Sigmoid colon (tissue), 7 donors: Measurements from ENCODE around the gene DAGLB. TPM values are rescaled to one million over a fixed set of nuclear protein-coding genes. Genes with fewer than 3 reads are reported as not detected.
"Not testable (repeated sequence)": the region's sequence is repeated elsewhere in the genome, so short reads cannot be mapped to it uniquely, and the experiment has no call there.

Source experiments
- DNase-seq: peaks from one replicate; pipeline ENCODE4 v3.0.0-alpha.2; 2019
- H3K27ac ChIP-seq, 4 donors: fragments of 200-600 bp; sonication (generic); one replicate each; pipeline ENCODE4 v1.5.1; 2016 to 2019; ENCODE audit warnings: mild to moderate bottlenecking in 1 of 4
- H3K27me3 ChIP-seq, 3 donors: fragments of 200-600 bp; sonication (generic); one replicate each; pipeline ENCODE4 v1.5.1; 2019; ENCODE audit warnings: mild to moderate bottlenecking in 1 of 3
- H3K36me3 ChIP-seq, 4 donors: fragments of 200-600 bp; sonication (generic); one replicate each; pipeline ENCODE4 v1.5.1; 2016 to 2019
- H3K4me1 ChIP-seq, 4 donors: fragments of 200-600 bp; sonication (generic); one replicate each; pipeline ENCODE4 v1.5.1; 2017 to 2019
- H3K4me3 ChIP-seq, 4 donors: fragments of 200-600 bp; sonication (generic); one replicate each; pipeline ENCODE4 v1.5.1; 2017 to 2019; ENCODE audit warnings: mild to moderate bottlenecking in 2 of 4, moderate library complexity in 1 of 4
- H3K9me3 ChIP-seq, 4 donors: fragments of 200-600 bp in 3 of 4; sonication (generic) in 3 of 4; one replicate each; pipeline versions ENCODE4 v1.5.1 to v1.6.1; 2013 to 2019
- EP300 ChIP-seq, 4 donors: sonication (generic); formaldehyde crosslinking; IDR thresholded peaks; one replicate each; pipeline ENCODE4 v1.6.1; 2017; ENCODE audit warnings: antibody characterized with exemption in 4 of 4
- POLR2A ChIP-seq, 2 donors: fragments of 450-650 bp; IDR thresholded peaks; one replicate each; pipeline ENCODE4 v1.6.1; 2016; ENCODE audit warnings: antibody characterized with exemption in 2 of 2, mild to moderate bottlenecking in 2 of 2, moderate library complexity in 2 of 2
- POLR2AphosphoS5 ChIP-seq, 4 donors: sonication (generic); formaldehyde crosslinking; IDR thresholded peaks; one replicate each; pipeline ENCODE4 v1.6.1; 2017; ENCODE audit warnings: antibody characterized with exemption in 4 of 4
- WGBS, 2 donors: extraction: QIAGEN DNeasy Blood & Tissue Kit; methylation state at CpG; one replicate each; pipeline ENCODE4 v1.1.7; 2013; 5-methylcytosine and 5-hydroxymethylcytosine counted together
- intact Hi-C: fragments of 100-400 bp; cut with DNase I; formaldehyde crosslinking; loops from one replicate; pipeline ENCODE4 v1.15.1; 2023
- polyA plus RNA-seq, 3 donors: library from polyadenylated mRNA; stranded (reverse); fragments of 200-250 nt; gene quantifications; one replicate each; pipeline ENCODE4 v1.2.3, GENCODE V29; 2013
- total RNA-seq, 4 donors: library from RNA; depleted of rRNA; stranded (reverse); fragments of >200 nt; gene quantifications; one replicate each; pipeline ENCODE4 v1.1.0, GENCODE V29; 2016
- TF ChIP-seq, protein P1 (sequence below), 4 experiments: fragments of 450-650 bp in 3 of 4; fragments of 200-600 bp in 1 of 4; IDR thresholded peaks; one replicate each; pipeline ENCODE4 v1.5.1; 2016 to 2019; ENCODE audit warnings: antibody characterized with exemption in 4 of 4, mild to moderate bottlenecking in 3 of 4, moderate library complexity in 2 of 4
- donor health status: healthy with polysubstance abuse.
- donor health status: Bipolar disorder and iron deficiency.
- donor health status: healthy.

DAGLB gene
- total and polyA plus RNA-seq, 7 donors: 3.0 to 11.7 (median 7.7) TPM

DNA sequence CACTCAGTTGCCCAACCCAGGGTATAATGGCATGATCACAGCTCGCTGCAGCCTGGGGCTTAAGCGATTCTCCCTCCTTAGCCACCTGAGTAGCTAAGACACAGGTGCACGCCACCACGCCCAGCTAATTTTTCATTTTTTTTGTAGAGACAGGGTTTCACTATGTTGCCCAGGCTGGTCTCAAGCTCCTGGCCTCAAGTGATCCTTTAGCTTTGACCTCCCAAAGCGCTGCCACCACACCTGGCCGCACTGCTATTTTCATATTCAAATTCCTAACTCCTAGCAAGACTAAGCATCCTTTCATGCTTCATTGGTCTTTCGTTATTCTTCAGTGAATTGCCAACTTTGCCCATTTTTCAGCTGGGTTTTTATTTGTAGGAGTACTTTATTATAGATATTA is 30.4 kb upstream of the DAGLB start:
- 92 to 93% methylated on average over 7 of the region's 7 CpGs for WGBS, 2 donors
- intact Hi-C loops: no loop called here
- TF ChIP-seq EP300 (IDR thresholded peaks at IDR 0.05): no peak
- TF ChIP-seq POLR2A (IDR thresholded peaks at IDR 0.05): no peak
- TF ChIP-seq POLR2AphosphoS5 (IDR thresholded peaks at IDR 0.05): no peak
- TF ChIP-seq, protein P1, sequence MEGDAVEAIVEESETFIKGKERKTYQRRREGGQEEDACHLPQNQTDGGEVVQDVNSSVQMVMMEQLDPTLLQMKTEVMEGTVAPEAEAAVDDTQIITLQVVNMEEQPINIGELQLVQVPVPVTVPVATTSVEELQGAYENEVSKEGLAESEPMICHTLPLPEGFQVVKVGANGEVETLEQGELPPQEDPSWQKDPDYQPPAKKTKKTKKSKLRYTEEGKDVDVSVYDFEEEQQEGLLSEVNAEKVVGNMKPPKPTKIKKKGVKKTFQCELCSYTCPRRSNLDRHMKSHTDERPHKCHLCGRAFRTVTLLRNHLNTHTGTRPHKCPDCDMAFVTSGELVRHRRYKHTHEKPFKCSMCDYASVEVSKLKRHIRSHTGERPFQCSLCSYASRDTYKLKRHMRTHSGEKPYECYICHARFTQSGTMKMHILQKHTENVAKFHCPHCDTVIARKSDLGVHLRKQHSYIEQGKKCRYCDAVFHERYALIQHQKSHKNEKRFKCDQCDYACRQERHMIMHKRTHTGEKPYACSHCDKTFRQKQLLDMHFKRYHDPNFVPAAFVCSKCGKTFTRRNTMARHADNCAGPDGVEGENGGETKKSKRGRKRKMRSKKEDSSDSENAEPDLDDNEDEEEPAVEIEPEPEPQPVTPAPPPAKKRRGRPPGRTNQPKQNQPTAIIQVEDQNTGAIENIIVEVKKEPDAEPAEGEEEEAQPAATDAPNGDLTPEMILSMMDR (IDR thresholded peaks at IDR 0.05): no peak
- Histone ChIP-seq H3K27ac (no peak overlapping the region), H3K4me3 (no peak overlapping the region), H3K4me1 (peaks cover 0 to 71% (median 39%) of the 10 kb centered on the region in 4 donors), H3K27me3 (no peaks in the 10 kb centered on the region), H3K36me3 (peaks cover 0 to 13% (median 0%) of the 10 kb centered on the region in 4 donors), H3K9me3 (no peaks in the 10 kb centered on the region)
- no peak for DNase-seq

- Histone ChIP-seq H3K36me3 (peaks cover 0 to 22% (median under 1%) of the 10 kb centered on the region in 4 donors), H3K27ac (no peak overlapping the region), H3K27me3 (no peaks in the 10 kb centered on the region), H3K9me3 (no peaks in the 10 kb centered on the region), H3K4me3 (no peak overlapping the region), H3K4me1 (peaks cover 0 to 62% (median 32%) of the 10 kb centered on the region in 4 donors)
- WGBS, 2 donors: 43 to 74% methylated on average over 1 of the region's 1 CpG
- no peak for DNase-seq
- intact Hi-C loops: no loop called here
- TF ChIP-seq, protein P1 (IDR thresholded peaks at IDR 0.05): no peak
- TF ChIP-seq POLR2A (IDR thresholded peaks at IDR 0.05): no peak
- no peak for TF ChIP-seq POLR2AphosphoS5 (IDR thresholded peaks at IDR 0.05)
- TF ChIP-seq EP300 (IDR thresholded peaks at IDR 0.05): no peak
Observed at GRCh38 chr7:6477318-6477660, 29.5 kb upstream of the DAGLB start.

DNA sequence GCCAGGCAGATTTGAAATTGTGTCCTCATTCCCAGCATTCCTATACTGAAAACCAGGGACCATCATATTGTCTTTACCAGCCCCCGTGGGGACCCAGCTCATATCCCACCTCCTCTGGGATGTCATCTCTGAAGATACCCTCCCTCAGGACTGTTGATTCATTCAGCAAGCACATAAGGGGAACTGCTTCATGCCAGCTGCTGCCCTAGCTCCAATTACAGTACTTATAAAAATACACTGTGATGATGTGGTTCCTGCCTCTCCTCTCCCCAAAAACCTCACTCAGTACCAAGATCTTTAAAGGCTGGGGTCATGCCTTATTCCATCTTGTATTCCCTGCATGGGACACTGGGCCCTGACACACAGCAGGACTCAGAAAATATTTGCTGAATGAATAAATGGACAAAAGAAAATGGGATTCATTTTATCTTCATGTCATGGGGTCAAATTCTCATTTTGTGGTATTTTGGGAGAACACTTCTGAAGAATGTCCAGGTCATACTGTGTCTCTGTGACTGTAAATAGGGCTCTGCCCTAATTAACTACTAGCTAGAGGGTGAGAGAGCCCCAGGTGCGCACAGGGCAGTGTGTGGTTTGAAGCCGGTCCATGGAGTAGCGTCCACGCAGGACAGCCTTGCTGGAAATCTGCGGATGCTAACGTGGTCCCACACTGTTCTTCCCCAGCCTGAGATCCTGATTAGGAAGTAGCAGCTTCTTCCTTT is 29.0 kb upstream of the DAGLB start:
- H3K4me1 ChIP-seq: peaks cover 0 to 57% (median 26%) of the 10 kb centered on the region in 4 donors
- WGBS, 2 donors: 82 to 88% methylated on average over 7 of the region's 7 CpGs
- H3K4me3 ChIP-seq: no peak overlapping the region
- no peak for DNase-seq
- H3K36me3 ChIP-seq: peaks cover 0 to 27% (median 3%) of the 10 kb centered on the region in 4 donors
- TF ChIP-seq, protein P1 (IDR thresholded peaks at IDR 0.05): no peak
- TF ChIP-seq POLR2AphosphoS5 (IDR thresholded peaks at IDR 0.05) (no peak), POLR2A (IDR thresholded peaks at IDR 0.05) (no peak), EP300 (IDR thresholded peaks at IDR 0.05) (no peak)
- H3K9me3 ChIP-seq: no peaks in the 10 kb centered on the region
- intact Hi-C loops: no loop called here
- no peaks in the 10 kb centered on the region for H3K27me3 ChIP-seq
- no peak overlapping the region for H3K27ac ChIP-seq

DNA sequence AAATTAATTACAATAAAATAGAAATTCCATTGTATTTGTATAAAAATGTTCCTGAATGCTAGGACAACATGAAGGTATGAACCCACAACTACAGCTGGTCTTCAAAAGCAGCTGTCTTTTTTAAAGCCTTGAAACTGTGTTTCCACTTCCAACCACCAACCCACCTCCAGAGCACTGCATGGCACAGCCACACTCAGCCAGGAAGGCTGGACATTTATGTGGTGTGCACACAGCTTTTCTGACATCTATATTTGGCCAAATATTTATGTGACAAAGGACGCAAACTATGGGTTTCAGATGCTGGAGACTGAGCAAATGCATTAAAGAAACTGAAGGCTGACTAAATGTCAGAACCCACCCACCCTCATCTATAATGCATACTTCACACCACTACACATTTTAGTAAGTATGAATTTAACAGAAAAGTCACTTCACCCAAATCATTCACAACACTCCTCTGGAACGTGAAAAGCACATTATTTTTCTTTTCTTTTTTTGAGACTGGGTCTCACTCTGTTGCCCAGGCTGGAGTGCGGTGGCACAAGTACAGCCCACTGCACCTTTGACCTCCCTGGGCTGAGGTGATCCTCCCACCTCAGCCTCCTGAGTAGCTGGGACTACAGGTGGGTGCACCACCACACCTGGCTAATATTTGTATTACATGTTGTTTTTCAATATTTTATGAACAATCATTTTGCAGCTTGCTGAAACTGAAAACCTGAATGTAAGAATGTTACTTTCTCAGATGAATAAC is 27.9 kb upstream of the DAGLB start:
- 82 to 91% methylated on average over 3 of the region's 3 CpGs for WGBS, 2 donors
- intact Hi-C loops: no loop called here
- no peak for DNase-seq
- Histone ChIP-seq H3K27me3 (no peaks in the 10 kb centered on the region), H3K27ac (no peak overlapping the region), H3K4me3 (no peak overlapping the region), H3K4me1 (peaks cover 0 to 45% (median 18%) of the 10 kb centered on the region in 4 donors), H3K9me3 (no peaks in the 10 kb centered on the region), H3K36me3 (peaks cover 0 to 34% (median 6%) of the 10 kb centered on the region in 4 donors)
- no peak for TF ChIP-seq EP300 (IDR thresholded peaks at IDR 0.05)

- WGBS, 2 donors: 97% methylated on average over 8 of the region's 8 CpGs
- Histone ChIP-seq H3K36me3 (peaks cover 22 to 87% (median 41%) of the 10 kb centered on the region in 4 donors), H3K27me3 (no peaks in the 10 kb centered on the region), H3K27ac (no peak overlapping the region), H3K4me3 (no peak overlapping the region), H3K4me1 (no peaks in the 10 kb centered on the region), H3K9me3 (no peaks in the 10 kb centered on the region)
- no peak for DNase-seq
- intact Hi-C loops: no loop called here
- TF ChIP-seq POLR2A (IDR thresholded peaks at IDR 0.05) (no peak), EP300 (IDR thresholded peaks at IDR 0.05) (no peak), POLR2AphosphoS5 (IDR thresholded peaks at IDR 0.05) (no peak)
- TF ChIP-seq, protein P1 (IDR thresholded peaks at IDR 0.05): no peak
Observed at GRCh38 chr7:6465862-6466261, 18.1 kb upstream of the DAGLB start.

DNA sequence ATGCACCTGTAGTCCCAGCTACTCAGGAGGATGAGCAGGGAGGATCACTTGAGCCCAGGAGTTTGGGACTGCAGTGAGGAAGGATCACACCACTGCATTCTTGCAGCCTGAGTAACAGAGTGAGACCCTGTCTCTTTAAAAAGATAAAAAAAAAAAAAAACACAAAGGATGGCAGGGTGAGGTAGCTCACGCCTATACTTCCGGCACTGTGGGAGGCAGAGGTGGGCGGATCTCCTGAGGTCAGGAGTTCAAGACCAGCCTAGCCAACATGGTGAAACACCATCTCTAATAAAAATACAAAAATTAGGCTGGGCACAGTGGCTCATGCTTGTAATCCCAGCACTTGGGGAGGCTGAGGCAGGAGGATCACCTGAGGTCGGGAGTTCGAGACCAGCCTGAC is 15.9 kb upstream of the DAGLB start:
- H3K27ac ChIP-seq, H3K9me3 ChIP-seq, DNase-seq, H3K4me3 ChIP-seq, H3K27me3 ChIP-seq, intact Hi-C loops, H3K4me1 ChIP-seq: not testable (repeated sequence)
- peaks cover 13 to 67% (median 30%) of the 10 kb centered on the region in 4 donors for H3K36me3 ChIP-seq
- WGBS, 2 donors: 64 to 75% methylated on average over 5 of the region's 5 CpGs
